Skin epidermis (tissue), 12 donors: ENCODE data around the gene AKR1E2.

Source experiments
- H3K27ac ChIP-seq, 21 experiments: fragments of 200-600 bp; sonication (generic) in 11 of 21; one replicate each; pipeline ENCODE4 v1.5.0; 2020; ENCODE audit warnings: mild to moderate bottlenecking in 3 of 21, inconsistent platforms in 2 of 21, moderate library complexity in 2 of 21
- H3K4me3 ChIP-seq, 7 experiments: fragments of 200-600 bp; sonication (generic) in 2 of 7; one replicate each; pipeline ENCODE4 v1.5.0; 2020; ENCODE audit warnings: inconsistent platforms in 2 of 7, mild to moderate bottlenecking in 2 of 7, moderate library complexity in 1 of 7

The AKR1E2 gene

GRCh38 chr10:4825868-4826791 lies at the start of gene AKR1E2:
Gene AKR1E2, plus strand, starts transcription at chr10:4826207. Its CDS starts 118 bp downstream, at chr10:4826325.
- Histone ChIP-seq H3K27ac (peak within 1 kb of the TSS; percentile 65 to 95 (median 85)), H3K4me3 (peak within 1 kb of the TSS; percentile 51 to 68 (median 61))

GRCh38 chr10:4776234-4776638 lies 49.8 kb upstream of the AKR1E2 start:
- no peak overlapping the region for H3K27ac ChIP-seq
- no peak overlapping the region for H3K4me3 ChIP-seq

GRCh38 chr10:4778761-4779160 lies 47.2 kb upstream of the AKR1E2 start:
- Histone ChIP-seq H3K4me3 (no peak overlapping the region), H3K27ac (peak overlapping the region in 1 of 21 experiments; percentile 10)

GRCh38 chr10:4780091-4780490 lies 45.9 kb upstream of the AKR1E2 start:
- peak overlapping the region in 3 of 21 experiments; percentile 9 to 81 (median 45) for H3K27ac ChIP-seq
- no peak overlapping the region for H3K4me3 ChIP-seq

- H3K4me3 ChIP-seq, result no peak overlapping the region
These were observed 45.2 kb upstream of the AKR1E2 start for GRCh38 chr10:4780782-4781181.

DNA sequence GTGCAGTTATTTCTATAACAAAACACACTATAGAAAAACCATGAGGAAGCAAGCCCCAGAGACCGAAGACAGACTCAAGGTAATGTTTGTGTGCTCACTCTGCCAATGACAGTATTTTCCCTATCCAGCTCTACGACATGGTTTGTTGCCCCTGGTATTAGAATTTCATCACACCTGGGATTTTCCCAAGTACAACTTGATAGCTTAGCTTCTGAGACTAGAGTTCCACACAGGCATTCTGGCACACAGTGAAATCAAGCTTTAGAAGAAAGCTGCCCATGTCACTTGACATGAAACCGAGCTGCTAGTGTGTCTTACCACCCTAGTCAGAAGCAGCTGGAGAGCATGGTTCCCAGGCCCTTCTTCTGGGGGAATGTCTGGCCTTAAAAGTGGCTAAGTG lies 44.1 kb upstream of the AKR1E2 start:
- Histone ChIP-seq H3K27ac (no peak overlapping the region), H3K4me3 (no peak overlapping the region)

More at GRCh38 chr10:4780782-4781181, 45.2 kb upstream of the AKR1E2 start:
- peak overlapping the region in 3 of 21 experiments; percentile 9 to 81 (median 45) for H3K27ac ChIP-seq

GRCh38 chr10:4784667-4785333 lies 41.2 kb upstream of the AKR1E2 start:
- Histone ChIP-seq H3K27ac (no peak overlapping the region), H3K4me3 (no peak overlapping the region)

GRCh38 chr10:4786043-4786839 lies 39.8 kb upstream of the AKR1E2 start:
- H3K4me3 ChIP-seq, result no peak overlapping the region
- H3K27ac ChIP-seq, result no peak overlapping the region

DNA sequence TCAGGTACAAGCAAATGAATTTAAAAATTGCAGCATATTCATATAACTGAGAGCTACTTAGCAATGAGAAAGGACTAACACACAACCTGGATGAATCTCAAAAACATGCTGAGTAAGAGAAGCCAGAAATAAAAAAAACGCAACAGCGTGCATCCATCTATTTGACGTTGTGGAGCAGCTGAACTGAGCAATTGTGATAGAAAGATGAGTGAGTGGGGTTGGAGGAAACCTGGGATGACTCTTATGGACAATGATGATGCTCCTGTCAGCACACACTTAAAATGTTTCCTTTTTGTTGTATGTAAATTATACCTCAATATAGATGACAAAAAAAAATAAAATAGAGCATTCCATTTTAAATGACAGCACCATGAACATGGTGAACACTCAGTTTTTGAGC lies 36.0 kb upstream of the AKR1E2 start:
- no peak overlapping the region for H3K27ac ChIP-seq
- no peak overlapping the region for H3K4me3 ChIP-seq

GRCh38 chr10:4790922-4791321 lies 35.1 kb upstream of the AKR1E2 start:
- H3K27ac ChIP-seq, result no peak overlapping the region
- no peak overlapping the region for H3K4me3 ChIP-seq

GRCh38 chr10:4792381-4792780 lies 33.6 kb upstream of the AKR1E2 start:
- no peak overlapping the region for H3K27ac ChIP-seq
- no peak overlapping the region for H3K4me3 ChIP-seq

DNA sequence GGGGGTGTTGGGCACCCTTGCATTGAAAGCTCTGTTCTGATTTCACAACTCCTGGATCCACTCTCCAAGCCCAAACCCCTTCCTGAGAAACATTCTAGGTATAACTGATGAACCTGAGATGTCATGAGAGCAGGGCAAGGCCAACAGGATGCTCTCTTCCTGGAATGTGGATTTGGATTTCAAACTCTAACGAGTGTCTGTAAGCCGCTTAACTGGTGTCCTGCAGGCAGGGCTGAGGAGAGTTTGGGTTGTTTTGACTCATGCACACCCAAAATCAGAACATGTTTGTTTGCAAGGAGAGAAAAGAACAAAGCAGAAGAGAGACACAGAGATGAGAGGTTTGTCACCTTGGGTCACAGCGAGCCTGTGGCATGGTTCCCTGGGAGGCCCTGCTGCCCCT lies 24.6 kb upstream of the AKR1E2 start:
- no peak overlapping the region for H3K27ac ChIP-seq
- H3K4me3 ChIP-seq, result no peak overlapping the region

GRCh38 chr10:4802711-4803487 lies 23.1 kb upstream of the AKR1E2 start:
- peak overlapping the region in 1 of 21 experiments; percentile 62 for H3K27ac ChIP-seq
- H3K4me3 ChIP-seq, result no peak overlapping the region

GRCh38 chr10:4803822-4804221 lies 22.2 kb upstream of the AKR1E2 start:
- H3K4me3 ChIP-seq, result no peak overlapping the region
- H3K27ac ChIP-seq, result peak overlapping the region in 3 of 21 experiments; percentile 42 to 62 (median 55)

- H3K4me3 ChIP-seq, result no peak overlapping the region
- peak overlapping the region in 3 of 21 experiments; percentile 42 to 62 (median 55) for H3K27ac ChIP-seq
These were observed 21.5 kb upstream of the AKR1E2 start for GRCh38 chr10:4804465-4804864.

DNA sequence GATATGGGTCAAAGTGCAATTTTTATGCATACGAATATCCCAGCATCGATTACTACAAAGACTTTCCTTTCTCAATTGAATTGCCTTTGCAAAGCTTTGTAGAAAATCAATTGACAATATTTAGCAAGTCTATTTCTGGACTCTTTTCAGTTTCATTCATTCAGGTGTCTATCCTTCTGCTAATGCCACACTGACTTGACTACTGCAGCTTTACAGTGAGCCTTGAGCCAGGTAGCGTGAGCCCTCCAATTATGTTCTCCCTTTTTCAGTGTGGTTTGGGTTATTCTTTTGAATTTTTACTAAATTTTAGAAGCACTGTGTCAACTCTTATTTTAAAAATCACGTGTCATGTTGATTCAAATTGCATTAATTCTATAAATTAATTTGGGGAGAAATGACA lies 19.5 kb upstream of the AKR1E2 start:
- no peak overlapping the region for H3K27ac ChIP-seq
- H3K4me3 ChIP-seq, result no peak overlapping the region

- no peak overlapping the region for H3K4me3 ChIP-seq
- H3K27ac ChIP-seq, result no peak overlapping the region
These were observed 18.1 kb upstream of the AKR1E2 start for GRCh38 chr10:4807761-4808507.

- no peak overlapping the region for H3K4me3 ChIP-seq
- no peak overlapping the region for H3K27ac ChIP-seq
These were observed 16.9 kb upstream of the AKR1E2 start for GRCh38 chr10:4809156-4809555.

DNA sequence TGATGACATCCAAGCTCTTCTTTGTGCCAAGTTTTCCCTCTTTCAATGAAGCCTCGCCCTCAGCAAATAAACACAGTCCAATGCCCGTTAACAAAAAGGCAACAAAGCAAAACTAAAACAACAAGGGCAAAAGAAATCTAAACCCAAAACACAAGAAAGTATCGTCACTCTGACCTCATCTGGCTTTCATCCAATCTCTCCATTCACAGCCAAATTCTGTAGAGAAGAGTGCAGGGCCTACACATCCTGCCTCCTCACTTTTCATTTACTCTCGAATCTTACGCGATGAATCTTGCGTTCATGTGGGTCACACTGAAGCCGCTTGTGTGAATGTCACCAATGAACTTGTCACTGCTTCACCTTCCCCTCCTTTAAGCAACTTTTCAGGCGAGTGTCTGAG lies 15.9 kb upstream of the AKR1E2 start:
- H3K4me3 ChIP-seq, result no peak overlapping the region
- H3K27ac ChIP-seq, result no peak overlapping the region
